HG03521 (cell line): ENCODE measurements around the gene SOX6.
"Not testable (repeated sequence)": the region's sequence is repeated elsewhere in the genome, so short reads cannot be mapped to it uniquely, and the experiment has no call there.

ENCODE experiments used
- ATAC-seq: cut with Tn5 transposase; IDR thresholded peaks from one replicate; pipeline ENCODE4 v1.9.1; 2021; ENCODE audit warnings: mild to moderate bottlenecking, moderate library complexity; ENCODE audit not compliant: unreplicated experiment

Gene SOX6

DNA sequence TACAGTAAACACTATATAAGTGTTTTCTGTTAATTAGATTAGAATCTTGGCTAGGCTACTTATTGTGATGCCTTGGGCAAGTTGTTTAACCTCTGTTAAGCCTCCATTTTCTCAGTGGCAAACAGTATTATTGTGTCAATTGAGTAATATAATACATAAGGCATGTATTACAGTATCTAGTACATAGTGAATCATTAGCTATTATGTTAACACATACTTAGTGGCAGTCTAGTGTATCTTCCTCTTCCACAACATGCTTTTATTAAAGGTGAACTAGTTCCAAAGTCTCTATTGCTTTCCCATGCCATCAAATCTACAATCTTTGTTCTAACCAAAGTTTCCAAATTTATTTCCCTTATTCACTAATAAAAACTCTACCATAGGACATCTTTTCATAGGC is 200.9 kb downstream of the SOX6 start:
- no peak for ATAC-seq

GRCh38 chr11:16154715-16155396 is 201.5 kb downstream of the SOX6 start:
- ATAC-seq = no peak

DNA sequence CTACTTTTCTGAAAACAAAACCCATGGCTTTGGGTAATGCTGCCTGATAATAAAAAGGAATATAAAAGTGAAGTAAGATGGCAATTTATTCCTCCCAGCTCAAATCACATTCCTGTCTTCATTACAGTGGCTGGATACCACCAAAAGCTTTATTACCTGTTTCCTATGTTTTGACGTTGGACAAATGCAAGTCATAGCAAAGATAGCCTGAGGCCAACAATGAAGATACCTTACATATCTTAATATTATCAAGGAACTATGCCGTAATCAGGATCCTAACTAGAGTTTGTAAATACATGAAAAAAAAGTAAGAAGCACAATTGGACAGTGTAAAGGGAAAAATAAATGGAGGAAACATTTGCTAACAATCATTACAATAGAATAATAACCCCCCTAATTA is 202.4 kb downstream of the SOX6 start:
- ATAC-seq = no peak

- ATAC-seq = no peak
Observed at GRCh38 chr11:16151138-16151537, 205.2 kb downstream of the SOX6 start.

GRCh38 chr11:16149476-16149875 is 206.9 kb downstream of the SOX6 start:
- ATAC-seq = no peak

GRCh38 chr11:16148301-16148931 is 207.9 kb downstream of the SOX6 start:
- no peak for ATAC-seq

DNA sequence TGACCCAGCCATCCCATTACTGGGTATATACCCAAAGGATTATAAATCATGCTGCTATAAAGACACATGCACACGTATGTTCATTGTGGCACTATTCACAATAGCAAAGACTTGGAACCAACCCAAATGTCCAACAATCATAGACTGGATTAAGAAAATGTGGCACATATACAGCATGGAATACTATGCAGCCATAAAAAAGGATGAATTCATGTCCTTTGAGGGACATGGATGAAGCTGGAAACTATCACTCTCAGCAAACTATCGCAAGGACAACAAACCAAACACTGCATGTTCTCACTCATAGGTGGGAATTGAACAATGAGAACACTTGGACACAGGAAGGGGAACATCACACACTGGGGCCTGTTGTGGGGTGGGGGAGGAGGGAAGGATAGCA is 209.4 kb downstream of the SOX6 start:
- not testable (repeated sequence) for ATAC-seq

DNA sequence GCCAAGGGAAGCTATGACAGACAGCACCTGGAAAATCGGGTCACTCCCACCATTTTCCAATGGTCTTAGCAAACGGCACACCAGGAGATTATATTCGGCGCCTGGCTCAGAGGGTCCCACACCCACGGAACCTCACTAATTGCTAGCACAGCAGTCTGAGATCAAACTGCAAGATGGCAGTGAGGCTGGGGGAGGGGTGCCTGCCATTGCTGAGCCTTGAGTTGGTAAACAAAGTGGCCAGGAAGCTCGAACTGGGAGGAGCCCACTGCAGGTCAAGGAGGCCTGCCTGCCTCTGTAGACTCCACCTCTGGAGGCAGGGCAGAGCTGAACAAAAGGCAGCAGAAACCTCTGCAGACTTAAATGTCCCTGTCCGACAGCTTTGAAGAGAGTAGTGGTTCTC is 214.7 kb downstream of the SOX6 start:
- ATAC-seq = not testable (repeated sequence)

DNA sequence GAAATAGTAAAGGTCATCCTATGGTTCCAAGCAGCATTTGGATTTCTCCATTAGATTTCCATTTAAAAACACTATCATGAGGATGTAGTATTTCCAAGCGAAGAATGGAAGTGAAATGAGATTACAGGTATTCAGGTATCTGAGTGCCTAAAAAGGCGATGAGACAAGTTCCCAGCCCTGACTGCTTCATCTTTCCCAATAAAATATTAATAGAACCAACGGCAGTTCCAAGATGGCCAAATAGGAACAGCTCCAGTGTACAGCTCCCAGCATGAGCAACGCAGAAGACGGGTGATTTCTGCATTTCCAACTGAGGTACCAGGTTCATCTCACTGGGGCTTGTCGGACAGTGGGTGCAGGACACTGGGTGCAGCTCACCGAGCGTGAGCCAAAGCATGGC is 215.2 kb downstream of the SOX6 start:
- not testable (repeated sequence) for ATAC-seq

DNA sequence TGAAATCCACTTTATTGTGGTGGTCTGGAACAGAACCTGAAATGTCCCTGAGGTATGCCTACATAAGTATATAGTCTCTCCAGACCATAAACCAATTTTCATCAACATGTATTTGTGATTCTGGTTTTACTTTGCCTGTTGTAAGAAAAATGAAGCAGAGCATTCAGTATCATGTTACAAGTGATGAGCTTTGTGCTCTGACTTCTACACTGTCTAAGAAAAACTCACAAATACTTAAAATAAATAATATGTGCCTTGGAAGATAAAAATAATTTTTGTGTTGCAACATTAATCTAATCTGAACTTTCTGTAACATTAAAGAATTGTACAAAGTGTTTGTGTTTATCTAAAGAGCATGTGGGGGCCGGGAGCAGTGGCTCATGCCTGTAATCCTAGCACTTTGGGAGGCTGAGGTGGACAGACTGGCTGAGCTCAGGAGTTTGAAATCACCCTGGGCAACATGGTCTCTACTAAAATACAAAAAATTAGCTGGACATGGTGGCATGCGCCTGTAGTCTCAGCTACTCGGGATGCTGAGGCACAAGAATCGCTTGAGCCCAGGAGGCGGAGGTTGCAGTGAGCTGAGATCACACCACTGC is 219.5 kb downstream of the SOX6 start:
- ATAC-seq = no peak

DNA sequence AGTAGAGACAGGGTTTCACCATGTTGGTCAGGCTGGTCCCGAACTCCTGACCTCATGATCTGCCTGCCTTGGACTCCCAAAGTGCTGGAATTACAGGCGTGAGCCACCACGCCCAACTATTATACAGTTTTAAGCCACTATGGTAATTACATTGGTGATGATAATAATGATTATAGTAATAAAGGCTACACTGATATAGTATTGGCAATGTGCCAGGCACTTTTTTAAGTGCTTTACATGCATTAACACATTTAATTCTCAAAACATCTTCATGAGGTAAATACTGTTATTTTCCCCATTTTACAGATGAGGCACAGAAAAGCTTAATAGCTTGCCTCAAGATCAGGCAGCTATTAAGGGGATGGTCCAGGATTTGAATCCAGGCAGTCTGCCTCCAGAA is 222.5 kb downstream of the SOX6 start:
- no peak for ATAC-seq

DNA sequence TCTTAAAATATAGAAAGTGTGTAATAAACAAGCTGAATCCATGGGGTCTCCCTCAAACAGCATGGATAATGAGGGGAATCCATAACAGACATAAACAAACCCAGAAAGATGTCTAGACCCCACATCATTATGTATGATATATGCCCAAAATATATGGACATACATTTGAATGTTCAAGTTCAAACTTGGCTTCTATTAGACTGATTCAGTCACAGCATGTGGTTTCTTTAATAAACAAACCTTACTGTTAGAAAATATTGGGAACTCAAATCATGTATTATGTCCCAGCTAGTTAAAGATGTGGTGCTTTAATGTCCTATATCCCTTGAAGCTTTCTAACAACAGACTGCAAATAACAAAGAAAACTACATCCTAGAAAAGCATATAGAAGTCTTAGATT is 228.6 kb downstream of the SOX6 start:
- ATAC-seq = no peak

DNA sequence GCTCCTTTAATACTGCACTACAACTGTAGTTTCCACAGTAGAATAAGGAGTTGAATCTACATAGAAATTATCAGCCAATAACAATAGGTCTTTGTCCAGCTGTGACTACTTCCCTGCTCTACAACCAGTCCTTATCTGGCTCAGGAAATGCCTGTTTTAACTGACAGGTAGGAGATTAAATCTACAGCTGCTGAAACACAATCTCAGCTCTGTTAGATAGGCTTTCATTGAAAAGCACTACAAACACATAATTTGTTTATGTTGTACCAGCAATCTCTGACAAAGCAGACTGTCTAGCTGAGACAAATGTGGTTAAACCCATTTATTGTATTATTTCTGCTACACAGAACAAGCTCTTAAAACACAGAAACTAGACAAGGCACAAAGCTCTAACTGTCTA is 230.0 kb downstream of the SOX6 start:
- no peak for ATAC-seq

DNA sequence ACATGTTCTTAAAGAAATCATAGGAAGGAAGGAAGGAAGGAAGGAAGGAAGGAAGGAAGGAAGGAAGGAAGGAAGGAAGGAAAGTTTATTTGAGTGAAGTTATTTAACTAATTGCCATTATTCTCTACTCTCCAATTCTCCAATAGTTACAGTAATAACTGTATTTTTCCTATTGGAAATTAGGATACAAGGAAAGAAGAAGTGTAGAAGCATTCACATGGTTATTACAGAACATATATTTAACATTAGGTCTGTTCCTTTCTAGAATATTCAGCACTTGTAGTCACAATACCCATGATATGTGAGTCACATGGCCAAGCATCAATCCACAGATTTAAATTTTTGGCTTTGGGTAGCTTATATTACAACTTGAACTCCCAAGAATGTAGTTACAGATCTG is 230.6 kb downstream of the SOX6 start:
- ATAC-seq = no peak

DNA sequence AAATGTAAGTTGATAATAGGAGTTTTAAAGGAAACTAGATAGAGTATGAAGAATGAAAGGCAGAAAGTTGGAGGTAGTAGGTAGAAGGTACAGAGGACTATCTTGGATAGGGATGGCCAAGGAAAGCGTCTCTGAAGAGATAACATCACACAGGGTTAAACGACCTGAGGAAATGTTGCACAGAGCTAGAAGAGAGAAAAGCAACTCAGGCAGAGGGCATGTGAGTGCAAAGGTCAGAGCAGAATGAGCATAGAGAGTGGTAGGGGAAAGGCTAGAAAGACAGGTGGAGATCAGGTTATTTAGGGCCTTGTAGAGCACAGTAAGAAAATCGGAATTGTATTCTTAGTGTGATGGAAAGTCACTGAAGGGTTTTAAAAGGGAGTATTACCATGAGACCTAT is 232.0 kb downstream of the SOX6 start:
- ATAC-seq = no peak

DNA sequence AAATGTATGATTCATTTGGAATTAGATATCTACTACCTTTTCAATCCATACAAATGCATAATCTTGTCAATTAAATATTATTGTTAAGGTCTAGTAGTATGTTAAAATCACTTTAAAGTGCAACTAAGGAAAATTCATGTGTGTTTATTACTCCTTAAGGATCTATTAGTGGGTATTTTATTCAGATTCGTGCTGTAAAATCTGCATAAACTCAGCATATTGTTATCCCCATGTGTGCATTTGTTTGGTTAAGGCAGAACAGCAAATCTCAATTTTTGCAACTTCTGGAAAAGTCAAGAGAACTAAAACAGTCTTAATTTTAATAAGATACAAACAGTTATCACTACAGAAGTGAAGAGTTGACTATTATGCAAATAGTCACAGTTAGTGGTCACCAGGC is 234.5 kb downstream of the SOX6 start:
- no peak for ATAC-seq

GRCh38 chr11:16120008-16120407 is 236.3 kb downstream of the SOX6 start:
- ATAC-seq = no peak

- no peak for ATAC-seq
Observed at GRCh38 chr11:16117989-16118756, 238.2 kb downstream of the SOX6 start.

DNA sequence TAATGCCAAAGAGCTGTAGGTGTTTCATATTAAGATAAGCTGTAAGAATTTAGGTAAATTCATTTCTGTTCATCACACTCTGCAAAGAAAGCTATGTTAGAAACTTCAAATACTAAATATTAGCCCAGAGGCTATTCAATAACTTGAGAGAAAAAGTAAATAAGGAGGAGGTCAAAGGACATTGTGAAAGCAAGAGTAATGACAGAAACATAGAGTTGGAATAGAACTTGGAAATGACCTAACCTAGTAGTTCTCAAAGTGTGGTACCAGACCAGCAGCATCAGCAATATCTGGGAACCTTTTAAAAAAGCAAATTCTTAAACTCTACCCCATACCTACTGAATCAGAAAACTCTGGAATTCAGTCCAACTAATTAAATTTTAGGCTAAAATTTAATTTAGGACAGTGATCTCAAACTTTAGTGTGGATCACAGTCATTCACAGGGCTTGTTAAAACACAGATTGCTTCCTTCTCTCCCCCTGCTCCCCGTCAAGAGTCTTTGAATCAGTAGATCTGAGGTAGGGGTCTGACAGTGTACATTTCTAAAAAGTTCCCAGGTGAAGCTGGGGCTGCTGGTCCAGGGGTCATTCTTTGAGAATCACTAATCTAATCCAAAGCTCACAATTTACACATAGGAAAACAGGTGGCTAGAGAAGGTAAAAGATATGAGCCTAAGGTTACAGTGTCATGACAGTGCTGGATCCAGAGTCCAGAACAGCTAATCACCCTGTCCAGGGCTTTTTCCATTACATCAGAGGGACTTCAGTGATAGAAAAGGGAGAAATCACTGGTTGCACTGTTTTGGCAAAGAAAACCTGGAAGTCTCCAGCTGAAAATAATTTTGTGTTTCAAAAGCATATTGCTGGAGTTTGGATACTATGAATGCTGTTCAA is 241.1 kb downstream of the SOX6 start:
- no peak for ATAC-seq

GRCh38 chr11:16114431-16114830 is 241.9 kb downstream of the SOX6 start:
- ATAC-seq = no peak

- no peak for ATAC-seq
Observed at GRCh38 chr11:16111690-16112089, 244.7 kb downstream of the SOX6 start.
